ENCODE results near the gene ZNF669. TPM values are rescaled to one million over a fixed set of nuclear protein-coding genes. Genes with fewer than 3 reads are reported as not detected.

ZNF669 gene
- 3.2 and 4.2 TPM in 2 replicates for total RNA-seq

GRCh38 chr1:247103859-247104591 is at the start of gene ZNF669:
ZNF669 (minus strand) TSS chr1:247104356; CDS start chr1:247104199, 157 bp downstream.

GRCh38 chr1:247078258-247079140 is 25.7 kb downstream of the ZNF669 start, which contains the start of gene ZNF670:
ZNF670 (minus strand) TSS chr1:247078811; CDS start chr1:247078596, 215 bp downstream.

Other genes starting within 250 kb of the ZNF669 start
- gene AHCTF1, start 172.4 kb downstream of the ZNF669 start, total RNA-seq: 16.4 and 17.8 TPM in 2 replicates
- 1.9 TPM in 1 of 2 replicates, not detected in the other for gene ZNF695, start 96.3 kb downstream of the ZNF669 start, total RNA-seq
- 0.72 and 1.9 TPM in 2 replicates for gene ZNF670, start 25.5 kb downstream of the ZNF669 start, total RNA-seq
- 10.3 and 12.0 TPM in 2 replicates for gene ZNF124, start 67.7 kb upstream of the ZNF669 start, total RNA-seq
- gene VN1R5, start 151.7 kb upstream of the ZNF669 start, total RNA-seq: not detected in 2 replicates
- 13.5 and 18.0 TPM in 2 replicates for gene ZNF496, start 227.5 kb upstream of the ZNF669 start, total RNA-seq

Data from cardiac atrium fibroblast (primary cell).